Retinal pigment epithelial cell (primary cell): ENCODE results near the gene HELZ2.

Experiments used
- DNase-seq: peaks from one replicate; pipeline ENCODE4 v3.0.0-alpha.2; 2010; ENCODE audit warnings: low read depth
- H3K4me3 ChIP-seq: 2 replicates; pipeline ENCODE4 v1.5.1; 2011; ENCODE audit warnings: mild to moderate bottlenecking, low read length, control low read depth, moderate library complexity
- CTCF ChIP-seq: conservative IDR thresholded peaks from 2 replicates; pipeline ENCODE4 v1.5.1; 2011; ENCODE audit warnings: low read depth, low read length, control low read depth, inconsistent platforms

HELZ2 gene

GRCh38 chr20:63555661-63556381 lies 18.2 kb downstream of the HELZ2 start:
- no peak for DNase-seq
- H3K4me3 ChIP-seq: no peak overlapping the region
- TF ChIP-seq CTCF: no peak

- peak overlapping the region; percentile 60 for H3K4me3 ChIP-seq
- TF ChIP-seq CTCF: no peak
- no peak for DNase-seq
Measured at GRCh38 chr20:63554361-63555278, 19.4 kb downstream of the HELZ2 start.

- peak within 1 kb of the TSS; percentile 60 for H3K4me3 ChIP-seq
- DNase-seq: no peak
- no peak for TF ChIP-seq CTCF
Measured at GRCh38 chr20:63553933-63554290, 20.1 kb downstream of the HELZ2 start, which contains the start of gene FNDC11. TSS of gene FNDC11 (plus strand) at chr20:63554159. CDS start at chr20:63555664, 1,505 bp downstream.

- no peak for TF ChIP-seq CTCF
- H3K4me3 ChIP-seq: peak overlapping the region; percentile 60
- DNase-seq: peak; percentile 16
Measured at GRCh38 chr20:63553251-63553932, 20.6 kb downstream of the HELZ2 start.

GRCh38 chr20:63552481-63553249 lies 21.4 kb downstream of the HELZ2 start:
- no peak overlapping the region for H3K4me3 ChIP-seq
- no peak for TF ChIP-seq CTCF
- DNase-seq: no peak

- no peak overlapping the region for H3K4me3 ChIP-seq
- DNase-seq: no peak
- no peak for TF ChIP-seq CTCF
Measured at GRCh38 chr20:63551068-63551467, 23.0 kb downstream of the HELZ2 start.
